DMS 273 (cell line): ENCODE results near the gene EIF6.
"Not testable (repeated sequence)": the region's sequence is repeated elsewhere in the genome, so short reads cannot be mapped to it uniquely, and the experiment has no call there.

ENCODE experiments used
- DNase-seq: peaks from one replicate; lab custom pipeline; 2025; ENCODE audit not compliant: unreplicated experiment; lab: John Stamatoyannopoulos, UW

EIF6 gene

GRCh38 chr20:35284267-35284991 lies at the start of gene EIF6:
Gene EIF6, minus strand, starts transcription at chr20:35284772. Its CDS starts 285 bp downstream, at chr20:35284487.
- peak; percentile 97 for DNase-seq

GRCh38 chr20:35333606-35334005 lies 49.0 kb upstream of the EIF6 start:
- DNase-seq, result peak; percentile 12

GRCh38 chr20:35332540-35333200 lies 48.1 kb upstream of the EIF6 start:
- DNase-seq, result no peak

DNA sequence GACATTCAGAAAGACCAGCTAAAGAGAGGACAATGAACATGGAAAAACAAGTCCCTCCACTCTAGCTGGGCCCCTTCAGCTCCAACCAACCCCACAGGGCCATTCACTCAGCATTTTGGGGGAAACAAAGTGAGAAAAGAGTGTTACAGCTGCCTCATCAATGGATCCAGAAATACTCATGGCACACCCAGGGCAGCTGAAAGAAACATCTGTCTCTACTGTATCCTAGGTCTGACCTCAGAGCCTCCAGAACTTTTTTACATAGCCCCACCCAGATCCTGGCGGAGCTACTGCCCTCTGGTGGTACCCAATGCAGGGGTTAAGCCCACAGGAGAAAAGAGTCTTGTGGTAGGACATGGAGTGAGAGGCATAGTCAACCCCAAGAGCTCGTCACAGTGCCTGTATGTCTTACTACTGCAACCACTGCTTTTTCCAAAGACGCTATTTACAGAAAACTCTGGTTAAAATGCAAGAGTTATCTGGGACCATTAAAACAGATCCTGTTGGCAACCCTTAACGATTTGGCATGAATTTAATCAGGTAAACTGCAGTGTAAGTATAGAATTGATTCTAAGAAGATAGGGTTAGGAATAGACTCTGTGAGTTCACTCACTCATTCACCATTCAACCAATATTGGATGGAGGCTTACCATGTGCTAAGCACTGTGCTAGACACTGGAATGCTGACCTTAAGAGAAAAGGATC lies 45.0 kb upstream of the EIF6 start:
- DNase-seq, result peak; percentile 86

DNA sequence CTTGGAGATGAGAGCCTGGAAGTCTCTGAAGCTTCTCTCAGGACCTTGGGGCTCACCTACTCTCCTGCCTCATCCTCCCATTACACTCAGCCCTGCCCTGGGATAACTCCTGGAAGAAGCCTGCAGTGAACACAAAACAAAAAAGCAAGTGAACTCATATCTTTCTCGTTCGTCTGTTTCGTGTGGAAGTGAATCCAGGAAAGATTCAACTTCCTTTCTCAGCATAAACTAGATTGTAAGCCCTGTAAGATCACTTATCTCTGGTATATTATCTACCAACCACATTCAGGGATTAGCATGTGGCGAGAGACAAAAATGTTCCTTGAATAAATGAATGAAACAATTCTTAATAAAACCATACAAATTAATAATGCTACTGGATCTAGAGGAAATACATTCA lies 44.1 kb upstream of the EIF6 start:
- DNase-seq, result no peak

DNA sequence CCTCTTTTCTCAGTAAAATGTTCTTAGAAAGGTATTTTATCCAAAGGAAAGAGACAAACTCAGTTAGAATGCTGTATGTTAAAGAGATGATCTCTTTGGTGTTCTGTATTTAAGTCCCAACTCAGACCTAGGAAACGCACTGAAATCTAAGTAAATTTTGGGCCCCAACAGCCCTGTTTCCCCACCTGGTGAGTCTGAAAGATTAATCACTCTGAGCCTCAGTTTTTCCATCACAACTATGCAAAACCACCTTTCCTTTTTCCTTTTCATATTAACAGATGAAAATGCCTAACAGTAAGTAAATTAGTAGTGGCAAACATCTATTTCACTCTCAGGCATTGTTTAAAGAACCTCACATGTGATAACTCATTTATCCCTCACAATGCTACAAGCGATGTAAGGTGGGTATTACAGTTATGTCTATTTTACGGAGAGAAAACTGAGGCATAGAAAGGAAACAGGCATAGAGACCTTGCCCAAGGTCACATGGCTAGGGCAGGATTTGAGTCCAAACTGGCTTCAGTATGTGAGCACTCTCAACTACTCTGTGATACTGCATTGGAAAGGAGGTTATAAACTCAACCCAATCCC lies 43.6 kb upstream of the EIF6 start:
- DNase-seq, result no peak

- DNase-seq, result no peak
Observed at GRCh38 chr20:35327074-35327976, 42.8 kb upstream of the EIF6 start.

DNA sequence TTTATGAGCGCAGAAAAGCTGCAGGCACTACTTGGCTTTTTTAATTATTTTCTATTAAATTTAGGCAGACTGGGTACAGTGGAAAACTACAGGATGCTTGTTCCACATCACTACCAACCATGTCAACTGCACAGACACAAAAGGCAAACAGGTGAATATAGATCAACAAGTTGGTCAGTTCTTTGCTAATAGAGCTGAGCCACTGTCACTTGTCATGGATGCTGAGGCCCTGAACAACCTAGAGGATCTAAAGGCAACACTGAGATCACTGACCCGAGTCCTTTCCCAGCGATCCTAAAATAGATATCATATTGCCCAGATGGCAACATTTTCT lies 42.1 kb upstream of the EIF6 start:
- DNase-seq, result no peak

DNA sequence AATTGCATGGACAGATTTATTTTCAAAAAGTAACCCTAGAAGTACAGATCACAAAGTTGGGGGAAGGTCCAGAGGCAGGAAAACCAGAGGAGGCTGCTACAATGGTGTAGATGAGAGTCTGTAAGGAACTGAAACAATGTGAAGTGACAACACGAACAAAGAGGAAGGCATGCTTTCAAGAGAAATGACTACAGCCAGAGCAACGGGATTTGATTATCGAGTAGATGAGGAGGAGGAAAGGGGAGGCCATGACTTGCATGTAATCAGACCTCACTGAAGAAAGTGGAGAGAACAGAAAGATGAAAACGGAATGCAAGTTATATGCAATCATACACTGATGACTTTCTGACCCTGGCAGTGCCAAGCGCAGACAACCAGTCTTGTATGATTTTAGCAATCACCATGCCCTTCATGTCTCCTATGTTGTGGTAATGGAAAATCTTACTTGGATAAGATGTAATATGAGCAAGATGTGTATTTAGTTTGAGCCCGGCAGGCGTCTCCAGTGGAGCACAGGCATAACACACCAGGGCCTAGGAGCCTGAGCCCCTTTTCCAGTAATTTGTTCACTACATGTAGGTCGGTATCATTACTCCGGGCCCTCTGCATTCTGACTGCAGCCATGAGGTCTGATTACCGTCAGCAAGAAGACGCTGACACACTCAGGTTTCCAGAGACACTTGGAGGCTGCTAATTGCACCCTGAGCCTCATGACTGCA lies 41.6 kb upstream of the EIF6 start:
- DNase-seq, result no peak

DNA sequence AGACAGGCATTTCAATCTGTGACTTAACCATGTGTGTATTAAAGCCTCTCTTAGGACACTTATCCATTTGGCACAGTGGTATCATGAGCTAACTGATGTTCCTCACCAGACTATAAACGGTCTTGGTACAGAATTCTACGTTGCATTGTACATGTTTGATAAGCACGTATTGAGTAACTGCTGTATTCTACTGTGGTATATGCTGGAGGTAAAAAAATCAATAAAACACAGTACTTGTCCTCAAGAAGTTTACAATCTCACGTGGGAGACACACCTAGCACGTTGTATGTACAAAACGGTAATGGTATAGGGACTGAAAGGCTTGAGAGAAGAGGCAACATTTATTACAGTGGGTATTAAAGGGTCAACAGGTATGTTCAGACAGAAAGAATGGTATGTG lies 40.8 kb upstream of the EIF6 start:
- DNase-seq, result no peak

DNA sequence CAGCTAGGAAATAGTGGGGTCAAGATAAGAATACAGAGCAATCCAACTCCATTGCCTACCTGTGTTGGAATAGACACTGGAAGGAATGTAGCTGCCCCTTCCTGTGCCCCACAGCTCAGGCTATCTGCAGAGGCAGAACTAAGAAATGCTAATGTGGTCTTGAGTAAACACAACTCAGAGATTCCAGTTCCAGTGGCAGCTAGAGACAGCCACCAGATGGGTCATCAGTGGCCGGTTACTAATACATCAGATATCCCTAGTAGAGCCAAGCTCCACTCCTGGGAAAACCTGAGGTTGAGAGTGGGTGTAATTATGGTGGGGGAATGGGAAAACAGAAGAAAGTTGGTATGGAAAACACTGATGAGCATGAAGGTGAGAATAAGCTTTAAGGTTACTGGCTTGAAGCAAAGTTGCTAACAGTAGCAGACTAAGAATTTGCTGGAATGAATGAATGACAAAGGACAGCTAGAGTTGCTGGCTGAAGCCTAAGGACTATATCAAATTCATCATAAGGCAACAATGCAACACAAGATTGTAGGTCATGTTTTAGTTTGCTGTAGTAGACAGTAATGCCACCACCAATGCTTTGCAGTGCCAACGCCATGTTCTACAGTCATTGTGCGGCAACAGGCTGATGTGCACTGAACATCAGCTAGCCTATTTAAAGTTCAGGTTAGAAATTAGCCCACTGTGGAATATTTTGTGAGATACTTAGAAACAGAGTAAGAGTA lies 36.0 kb upstream of the EIF6 start:
- no peak for DNase-seq

GRCh38 chr20:35319871-35320197 lies 35.3 kb upstream of the EIF6 start:
- no peak for DNase-seq

GRCh38 chr20:35319192-35319870 lies 34.8 kb upstream of the EIF6 start:
- peak; percentile 67 for DNase-seq

GRCh38 chr20:35318502-35319157 lies 34.1 kb upstream of the EIF6 start:
- DNase-seq, result peak; percentile 50

DNA sequence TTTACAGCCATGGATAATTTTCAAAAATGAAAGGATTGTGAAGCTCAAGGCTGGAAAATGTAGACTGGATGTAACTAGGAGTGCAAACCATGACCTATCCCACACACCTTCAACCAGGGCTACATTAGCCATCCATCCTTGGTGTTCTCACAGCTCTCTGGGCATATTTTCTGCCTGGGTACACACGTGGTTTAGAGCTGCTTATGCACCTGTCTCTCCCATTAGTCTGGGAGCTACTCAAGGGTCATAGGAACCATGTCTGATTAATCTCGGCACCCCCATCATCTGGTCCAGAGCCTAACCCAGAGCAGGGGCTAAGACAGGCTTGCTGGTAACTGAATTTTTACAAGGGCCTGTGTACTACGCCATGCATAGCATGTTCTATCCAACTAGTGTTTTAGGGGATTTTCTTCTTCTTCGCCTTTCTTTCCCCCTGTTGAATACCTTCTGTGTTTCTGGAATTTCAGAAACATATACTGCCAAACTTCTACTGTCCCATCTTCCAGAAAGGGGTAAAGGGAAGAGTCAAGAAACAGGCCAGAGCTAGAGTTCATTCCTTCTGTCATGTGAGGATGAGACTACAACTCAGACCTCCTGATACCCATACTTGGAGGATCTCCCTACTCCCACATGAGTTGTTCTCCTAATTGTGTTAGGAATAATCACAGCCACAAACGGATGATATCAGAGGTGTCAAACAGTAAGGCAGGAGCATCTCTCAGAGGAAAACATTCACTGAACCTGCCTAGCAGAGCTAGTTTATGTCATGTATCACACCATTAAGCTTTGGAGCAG lies 33.0 kb upstream of the EIF6 start:
- no peak for DNase-seq

DNA sequence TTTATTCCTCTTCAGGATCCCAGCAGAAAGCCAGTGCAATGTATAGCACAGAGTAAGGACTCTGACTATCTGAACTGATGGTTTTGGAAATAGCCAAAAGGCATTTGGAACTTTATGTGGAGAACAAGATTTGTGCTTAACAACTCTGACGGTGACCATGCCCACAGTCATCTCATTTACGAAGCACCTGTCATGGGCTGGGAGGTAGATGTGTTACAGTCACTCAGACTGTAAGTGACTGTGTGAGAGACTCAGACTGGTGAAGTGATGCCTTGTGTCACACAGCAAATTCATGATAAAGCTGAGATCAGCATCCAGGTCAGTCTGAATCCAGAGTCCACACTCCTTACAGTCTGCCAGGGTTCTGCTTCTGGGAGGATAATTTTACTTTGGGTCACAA lies 31.5 kb upstream of the EIF6 start:
- DNase-seq, result no peak

- not testable (repeated sequence) for DNase-seq
Observed at GRCh38 chr20:35315632-35316020, 31.1 kb upstream of the EIF6 start.
